Ovary (tissue), 9 donors: ENCODE measurements around the gene SMG1. TPM values are rescaled to one million over a fixed set of nuclear protein-coding genes. Genes with fewer than 3 reads are reported as not detected.
"Not testable (repeated sequence)": the region's sequence is repeated elsewhere in the genome, so short reads cannot be mapped to it uniquely, and the experiment has no call there.

ENCODE experiments used
- DNase-seq, 5 donors: peaks; one replicate each; pipeline ENCODE4 v3.0.0-alpha.2; 2019 to 2020
- H3K27ac ChIP-seq, 2 donors: fragments of 200-600 bp; one replicate each; pipeline versions ENCODE4 v1.5.1 to v1.8.0; 2019 to 2022
- H3K27me3 ChIP-seq: fragments of 200-600 bp; one replicate; pipeline ENCODE4 v1.8.0; 2022
- H3K36me3 ChIP-seq: fragments of 200-600 bp; sonication (generic); one replicate; pipeline ENCODE4 v1.5.1; 2019
- H3K4me1 ChIP-seq: one replicate; pipeline ENCODE4 v1.8.1; 2013; ENCODE audit warnings: mild to moderate bottlenecking, moderate library complexity; ENCODE audit not compliant: insufficient read depth
- H3K4me3 ChIP-seq: fragments of 200-600 bp; sonication (generic); one replicate; pipeline ENCODE4 v1.5.1; 2017
- H3K9me3 ChIP-seq, 2 donors: fragments of 200-600 bp in 1 of 2; sonication (generic) in 1 of 2; one replicate each; pipeline versions ENCODE4 v1.5.1 to v1.8.1; 2013 to 2019; ENCODE audit warnings: mild to moderate bottlenecking in 1 of 2, moderate library complexity in 1 of 2
- EP300 ChIP-seq: sonication (generic); formaldehyde crosslinking; IDR thresholded peaks from one replicate; pipeline ENCODE4 v1.6.1; 2017; ENCODE audit warnings: antibody characterized with exemption
- POLR2A ChIP-seq: fragments of 450-650 bp; IDR thresholded peaks from one replicate; pipeline ENCODE4 v1.6.1; 2017; ENCODE audit warnings: antibody characterized with exemption, mild to moderate bottlenecking, moderate library complexity
- WGBS, 3 donors: extraction: QIAGEN DNeasy Blood & Tissue Kit in 1 of 3; methylation state at CpG; one replicate each; pipeline versions ENCODE4 v1.1.5 to v1.1.7; 2013 to 2017; 5-methylcytosine and 5-hydroxymethylcytosine counted together
- intact Hi-C, 4 donors: fragments of 100-400 bp; cut with DNase I; formaldehyde crosslinking; loops; one replicate each; pipeline versions ENCODE4 v1.11.0 to v1.15.1; 2022 to 2023
- polyA plus RNA-seq, 2 donors: library from polyadenylated mRNA; stranded (reverse); fragments of 200-250 nt in 1 of 2; fragments of 350-450 nt in 1 of 2; fragmentation: Illumina TruSeq in 1 of 2; extraction: RNeasy Lipid Tissue Mini Kit (QIAGEN cat#74804) in 1 of 2; gene quantifications; one replicate each; pipeline ENCODE4 v1.2.3, GENCODE V29; 2013 to 2014
- total RNA-seq, 7 donors: library from RNA; depleted of rRNA in 2 of 7; stranded (reverse); fragments of >200 nt in 2 of 7; fragmentation: NEBNext Ultra II Directional in 3 of 7; extraction: Animal tissue kit (Norgen Biotek cat#: 25700) in 3 of 7; gene quantifications; one replicate each; pipeline versions ENCODE4 v1.1.0 to v1.2.4, GENCODE V29; 2016 to 2023
- TF ChIP-seq, protein P1 (sequence below), 3 donors: fragments of 450-650 bp in 2 of 3; fragments of 200-600 bp in 1 of 3; IDR thresholded peaks; one replicate each; pipeline versions ENCODE4 v1.5.1 to v1.8.0; 2016 to 2022; ENCODE audit warnings: antibody characterized with exemption in 3 of 3, mild to moderate bottlenecking in 1 of 3
- donor health status: DM: no; HTN: no; CAD: no; lungs with moderate emphysema.
- donor health status: DM: no; HTN: no; CAD: no.
- donor health status: Bipolar disorder and iron deficiency.
- donor health status: DM: yes; HTN: yes; CAD: no.
- donor health status: DM: no; HTN: no; CAD: no.
- donor health status: DM: yes; HTN: yes; CAD: no.

The SMG1 gene
- total and polyA plus RNA-seq, 9 donors = 12.5 to 94.5 (median 61.1) TPM

DNA sequence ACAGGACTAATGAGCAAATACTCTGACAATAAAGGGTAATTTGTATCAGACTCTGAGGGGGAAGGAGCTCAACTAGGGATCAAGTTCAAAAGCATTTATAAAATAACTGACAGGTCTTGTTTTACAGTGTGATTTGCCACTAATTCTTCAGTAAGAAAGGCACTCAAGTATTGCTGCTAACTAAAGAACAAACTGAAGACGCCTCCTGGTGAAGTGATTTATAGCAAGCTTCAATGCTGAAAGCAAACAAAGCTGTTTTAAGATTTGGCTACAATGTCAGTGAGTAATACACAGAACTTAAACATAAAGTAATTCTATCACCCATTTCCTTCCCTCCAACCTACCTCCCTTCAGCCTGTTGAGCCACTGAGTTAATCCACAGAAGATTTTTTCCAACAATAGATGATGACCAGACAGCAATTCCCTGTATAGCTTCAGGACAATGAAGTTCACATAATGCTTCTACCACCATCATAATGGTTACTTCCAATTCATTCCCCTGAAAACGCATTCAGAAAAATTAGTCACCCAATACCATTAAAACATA, 59.9 kb downstream of the SMG1 start:
- 71 to 77% (median 73%) methylated on average over 2 of the region's 2 CpGs for WGBS, 3 donors
- DNase-seq, H3K36me3 ChIP-seq, intact Hi-C loops, H3K4me1 ChIP-seq, H3K27me3 ChIP-seq, H3K9me3 ChIP-seq, H3K27ac ChIP-seq, H3K4me3 ChIP-seq: not testable (repeated sequence)

DNA sequence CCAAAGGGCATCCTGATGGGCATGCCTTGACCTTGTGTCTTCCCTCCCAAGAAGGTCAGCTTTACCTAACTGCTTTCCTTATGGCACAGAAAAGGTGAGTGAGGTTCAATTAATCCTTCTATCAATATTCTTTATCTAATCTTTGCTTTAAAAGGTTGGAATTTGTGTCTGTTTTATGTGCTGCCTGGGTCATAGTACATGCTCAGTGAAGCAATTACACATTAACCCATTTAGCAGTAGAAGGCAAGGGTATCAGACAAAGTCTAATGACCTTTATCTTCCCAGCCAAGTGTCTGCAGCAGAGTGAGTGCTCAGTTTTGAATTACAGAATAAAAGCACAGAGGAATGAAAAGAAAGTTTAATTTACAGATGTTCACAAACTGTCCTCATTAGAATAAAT, 63.3 kb downstream of the SMG1 start:
- H3K27ac ChIP-seq, H3K9me3 ChIP-seq, DNase-seq, H3K27me3 ChIP-seq, H3K4me1 ChIP-seq, H3K4me3 ChIP-seq, intact Hi-C loops, H3K36me3 ChIP-seq: not testable (repeated sequence)

DNA sequence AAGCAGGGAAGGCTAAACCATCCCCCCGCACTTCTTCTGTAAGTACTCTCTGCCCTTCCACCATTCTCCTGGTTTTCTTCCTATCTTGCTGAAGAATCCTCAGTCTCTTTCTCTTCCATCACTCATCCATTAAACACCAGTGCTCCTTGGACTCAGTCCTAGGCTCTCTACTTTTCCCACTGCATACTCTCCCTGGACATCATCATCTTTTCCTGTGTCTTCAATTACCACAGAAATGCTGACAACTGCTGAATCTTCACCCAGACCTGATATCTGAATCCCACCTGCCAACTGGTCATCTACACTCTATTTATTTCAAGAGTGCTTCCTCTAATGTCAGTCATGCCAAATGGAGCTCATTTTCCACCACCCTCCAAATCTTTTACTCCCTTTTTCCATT, 71.0 kb downstream of the SMG1 start:
- Histone ChIP-seq H3K27me3 (no peaks in the 10 kb centered on the region), H3K4me1 (no peaks in the 10 kb centered on the region), H3K4me3 (no peak overlapping the region), H3K27ac (no peak overlapping the region), H3K9me3 (no peaks in the 10 kb centered on the region), H3K36me3 (no peaks in the 10 kb centered on the region)
- no peak for DNase-seq
- whole genome bisulfite sequencing, 3 donors = 92 to 100% (median 94%) methylated on average over 1 of the region's 1 CpG
- intact Hi-C loops = no loop called here
- TF ChIP-seq, protein P1, sequence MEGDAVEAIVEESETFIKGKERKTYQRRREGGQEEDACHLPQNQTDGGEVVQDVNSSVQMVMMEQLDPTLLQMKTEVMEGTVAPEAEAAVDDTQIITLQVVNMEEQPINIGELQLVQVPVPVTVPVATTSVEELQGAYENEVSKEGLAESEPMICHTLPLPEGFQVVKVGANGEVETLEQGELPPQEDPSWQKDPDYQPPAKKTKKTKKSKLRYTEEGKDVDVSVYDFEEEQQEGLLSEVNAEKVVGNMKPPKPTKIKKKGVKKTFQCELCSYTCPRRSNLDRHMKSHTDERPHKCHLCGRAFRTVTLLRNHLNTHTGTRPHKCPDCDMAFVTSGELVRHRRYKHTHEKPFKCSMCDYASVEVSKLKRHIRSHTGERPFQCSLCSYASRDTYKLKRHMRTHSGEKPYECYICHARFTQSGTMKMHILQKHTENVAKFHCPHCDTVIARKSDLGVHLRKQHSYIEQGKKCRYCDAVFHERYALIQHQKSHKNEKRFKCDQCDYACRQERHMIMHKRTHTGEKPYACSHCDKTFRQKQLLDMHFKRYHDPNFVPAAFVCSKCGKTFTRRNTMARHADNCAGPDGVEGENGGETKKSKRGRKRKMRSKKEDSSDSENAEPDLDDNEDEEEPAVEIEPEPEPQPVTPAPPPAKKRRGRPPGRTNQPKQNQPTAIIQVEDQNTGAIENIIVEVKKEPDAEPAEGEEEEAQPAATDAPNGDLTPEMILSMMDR (IDR thresholded peaks at IDR 0.05) = no peak
- TF ChIP-seq EP300 = no peak

DNA sequence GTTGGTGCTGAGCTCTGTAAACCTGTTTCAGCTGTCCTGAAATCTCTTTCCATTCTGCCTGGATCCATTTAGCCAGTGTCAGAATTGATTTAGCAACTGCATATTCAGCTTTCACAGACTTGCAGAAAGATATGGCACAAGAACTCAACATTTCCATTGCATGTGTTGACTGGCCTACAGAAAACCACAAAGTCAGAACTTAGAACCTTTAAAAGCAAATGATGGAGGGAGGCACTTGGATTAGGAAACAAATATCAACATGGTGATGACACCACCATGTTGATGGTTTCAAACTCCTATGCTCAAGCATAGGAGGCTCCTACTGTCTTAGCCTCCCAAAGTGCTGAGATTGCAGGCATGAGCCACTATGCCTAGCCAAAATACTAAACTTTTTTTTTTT, 72.5 kb downstream of the SMG1 start:
- Histone ChIP-seq H3K36me3 (no peaks in the 10 kb centered on the region), H3K27ac (no peak overlapping the region), H3K9me3 (no peaks in the 10 kb centered on the region), H3K27me3 (no peaks in the 10 kb centered on the region), H3K4me3 (no peak overlapping the region), H3K4me1 (no peaks in the 10 kb centered on the region)
- no peak for DNase-seq
- TF ChIP-seq POLR2A = no peak
- TF ChIP-seq EP300 = no peak
- TF ChIP-seq, protein P1 (IDR thresholded peaks at IDR 0.05) = no peak
- intact Hi-C loops = no loop called here

DNA sequence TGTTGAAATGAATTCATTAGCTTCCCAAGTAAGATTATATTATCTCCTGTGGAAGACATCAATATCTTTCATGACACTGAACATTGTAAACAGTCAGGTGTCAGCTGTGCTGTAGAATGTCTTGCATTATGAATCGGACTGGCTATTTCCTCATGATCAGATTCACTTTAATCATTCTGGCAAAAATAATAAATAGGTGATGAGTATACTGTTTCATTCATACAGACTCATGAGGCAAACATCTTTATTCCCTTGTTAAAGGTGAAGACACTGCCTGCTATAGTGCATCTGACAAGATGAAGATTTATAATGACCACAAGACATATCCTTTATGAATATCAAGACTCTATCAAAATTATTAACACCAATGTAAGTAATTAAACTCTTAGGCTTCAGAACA, 73.6 kb downstream of the SMG1 start:
- intact Hi-C loops = no loop called here
- WGBS, 3 donors = 92 to 96% (median 93%) methylated on average over 1 of the region's 1 CpG
- Histone ChIP-seq H3K36me3 (no peaks in the 10 kb centered on the region), H3K27me3 (no peaks in the 10 kb centered on the region), H3K4me1 (no peaks in the 10 kb centered on the region), H3K27ac (no peak overlapping the region), H3K9me3 (no peaks in the 10 kb centered on the region), H3K4me3 (no peak overlapping the region)
- no peak for TF ChIP-seq EP300
- no peak for TF ChIP-seq POLR2A
- TF ChIP-seq, protein P1 (IDR thresholded peaks at IDR 0.05) = no peak
- no peak for DNase-seq

DNA sequence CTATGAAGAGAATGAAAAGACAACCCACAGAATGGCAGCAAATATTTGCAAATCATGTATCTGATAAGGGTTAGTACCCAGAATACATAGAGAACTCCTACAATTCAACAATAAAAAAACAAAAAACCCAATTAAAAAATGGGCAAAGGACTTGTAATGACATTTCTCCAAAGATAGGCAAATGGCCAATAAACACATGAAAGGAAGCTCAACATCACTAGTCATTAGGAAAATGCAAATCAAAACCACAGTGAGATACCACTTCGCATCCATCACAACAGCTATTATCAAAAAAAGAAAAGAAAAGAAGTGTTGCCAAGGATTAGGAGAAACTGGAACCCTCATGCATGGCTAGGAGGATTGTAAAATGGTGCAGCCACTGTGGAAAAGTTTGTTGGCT, 79.8 kb downstream of the SMG1 start:
- no peaks in the 10 kb centered on the region for H3K36me3 ChIP-seq
- intact Hi-C loops = no loop called here
- TF ChIP-seq, protein P1 (IDR thresholded peaks at IDR 0.05) = no peak
- TF ChIP-seq EP300 (no peak), POLR2A (no peak)

More for the DNA sequence above, 79.8 kb downstream of the SMG1 start:
- Histone ChIP-seq H3K4me1 (no peaks in the 10 kb centered on the region), H3K27me3 (no peaks in the 10 kb centered on the region), H3K27ac (no peak overlapping the region), H3K9me3 (no peaks in the 10 kb centered on the region), H3K4me3 (no peak overlapping the region)
- DNase-seq = no peak
- WGBS, 3 donors = 61 to 95% (median 76%) methylated on average over 1 of the region's 1 CpG
